ENCODE data around the gene PLCB4. TPM values are rescaled to one million over a fixed set of nuclear protein-coding genes. Genes with fewer than 3 reads are reported as not detected.

The PLCB4 gene
- total RNA-seq, 1 experiment from 2014 or later, result 10.1 TPM

DNA sequence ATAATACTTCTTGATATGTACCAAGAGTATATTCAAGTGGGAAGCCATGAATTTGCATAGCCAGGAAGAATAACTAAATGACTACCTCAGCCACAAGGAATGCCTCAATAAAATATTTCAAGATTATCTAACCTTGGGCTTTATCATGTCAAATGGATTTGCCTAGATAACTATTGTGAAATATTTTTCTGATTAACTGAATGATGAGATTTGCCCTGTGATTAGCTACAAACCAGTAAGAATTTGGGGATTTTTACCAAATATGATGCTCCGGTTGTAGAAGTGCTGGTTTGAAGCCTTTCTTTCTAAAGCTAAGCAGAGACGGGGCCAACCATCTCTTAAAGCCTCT, 319.9 kb downstream of the PLCB4 start:
- no peak overlapping the region for H3K23ac ChIP-seq (ENCODE audit: insufficient read length, low read depth, low read length)
- no peak overlapping the region for H2AK5ac ChIP-seq (ENCODE audit: insufficient read length, low read length)
- no peak overlapping the region for H3K4ac ChIP-seq (ENCODE audit: low read depth, low read length)
- H3K27me3 ChIP-seq (ENCODE audit: insufficient read depth, low read length), result no peaks in the 10 kb centered on the region
- no peak overlapping the region for H2BK20ac ChIP-seq (ENCODE audit: low read depth, low read length, poor library complexity, severe bottlenecking)
- no peaks in the 10 kb centered on the region for H4K20me1 ChIP-seq (ENCODE audit: control insufficient read depth, insufficient read depth, insufficient read length)
- H2BK5ac ChIP-seq (ENCODE audit: insufficient read length, low read length), result no peak overlapping the region
- H4K91ac ChIP-seq (ENCODE audit: insufficient read length, low read depth, low read length), result no peak overlapping the region
- H2AFZ ChIP-seq (ENCODE audit: low read length), result no peak overlapping the region
- TF ChIP-seq, protein P1, sequence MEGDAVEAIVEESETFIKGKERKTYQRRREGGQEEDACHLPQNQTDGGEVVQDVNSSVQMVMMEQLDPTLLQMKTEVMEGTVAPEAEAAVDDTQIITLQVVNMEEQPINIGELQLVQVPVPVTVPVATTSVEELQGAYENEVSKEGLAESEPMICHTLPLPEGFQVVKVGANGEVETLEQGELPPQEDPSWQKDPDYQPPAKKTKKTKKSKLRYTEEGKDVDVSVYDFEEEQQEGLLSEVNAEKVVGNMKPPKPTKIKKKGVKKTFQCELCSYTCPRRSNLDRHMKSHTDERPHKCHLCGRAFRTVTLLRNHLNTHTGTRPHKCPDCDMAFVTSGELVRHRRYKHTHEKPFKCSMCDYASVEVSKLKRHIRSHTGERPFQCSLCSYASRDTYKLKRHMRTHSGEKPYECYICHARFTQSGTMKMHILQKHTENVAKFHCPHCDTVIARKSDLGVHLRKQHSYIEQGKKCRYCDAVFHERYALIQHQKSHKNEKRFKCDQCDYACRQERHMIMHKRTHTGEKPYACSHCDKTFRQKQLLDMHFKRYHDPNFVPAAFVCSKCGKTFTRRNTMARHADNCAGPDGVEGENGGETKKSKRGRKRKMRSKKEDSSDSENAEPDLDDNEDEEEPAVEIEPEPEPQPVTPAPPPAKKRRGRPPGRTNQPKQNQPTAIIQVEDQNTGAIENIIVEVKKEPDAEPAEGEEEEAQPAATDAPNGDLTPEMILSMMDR (conservative IDR thresholded peaks at IDR 0.05), result no peak
- H3K9ac ChIP-seq (ENCODE audit: extremely low read depth, insufficient read length, low read length), result no peak overlapping the region
- Mint-ChIP-seq H3K4me1 (peaks cover 18 to 20% of the 10 kb centered on the region in 2 experiments), H3K9me3 (peaks cover 18 to 26% of the 10 kb centered on the region in 2 experiments), H3K36me3 (ENCODE audit: insufficient read depth in 1 of 3, low read depth in 3 of 3) (peaks cover 17 to 31% (median 28%) of the 10 kb centered on the region in 3 experiments), H3K27me3 (ENCODE audit: low read depth) (no peaks in the 10 kb centered on the region), H3K27ac (no peak overlapping the region), H3K4me3 (no peak overlapping the region)
- no peak overlapping the region for H2BK12ac ChIP-seq (ENCODE audit: insufficient read length, low read depth, low read length)
- no peak overlapping the region for H3K4me2 ChIP-seq (ENCODE audit: insufficient read depth, insufficient read length, low read length)
- no peak overlapping the region for H2BK15ac ChIP-seq (ENCODE audit: low read depth, low read length)
- no CpG with 5 or more reads among the region's 2 CpGs for WGBS (ENCODE audit: extremely low coverage, insufficient read length, low lambda C conversion rate)
- H4K5ac ChIP-seq (ENCODE audit: insufficient read length, low read depth, low read length), result no peak overlapping the region
- H3K56ac ChIP-seq (ENCODE audit: insufficient read length, low read depth, low read length), result no peak overlapping the region
- no peaks in the 10 kb centered on the region for H3K23me2 ChIP-seq (ENCODE audit: insufficient read length, low read depth, low read length, poor library complexity, severe bottlenecking)
- H3K79me1 ChIP-seq (ENCODE audit: insufficient read depth, low read depth, low read length, poor library complexity, severe bottlenecking), result no peaks in the 10 kb centered on the region
- H2BK120ac ChIP-seq (ENCODE audit: low read depth, low read length, poor library complexity, severe bottlenecking), result no peak overlapping the region
- H3K27ac ChIP-seq (ENCODE audit: insufficient read length, low read depth, low read length), result no peak overlapping the region
- H3T11ph ChIP-seq (ENCODE audit: low read length), result no peak overlapping the region
- no peak overlapping the region for H3K18ac ChIP-seq (ENCODE audit: insufficient read length, low read depth, low read length)
- H3K4me1 ChIP-seq (ENCODE audit: insufficient read depth, low read length), result no peaks in the 10 kb centered on the region
- no peaks in the 10 kb centered on the region for H3K79me2 ChIP-seq (ENCODE audit: insufficient read depth, low read length)
- no peaks in the 10 kb centered on the region for H3K9me3 ChIP-seq (ENCODE audit: control insufficient read depth, low read depth, low read length)
- H3K14ac ChIP-seq (ENCODE audit: insufficient read depth, low read length), result no peak overlapping the region
- DNase-seq, result no peak
- no peak overlapping the region for H4K8ac ChIP-seq (replicated peaks; ENCODE audit: insufficient read length, low read depth, low read length)
